NB4 (cell line): Measurements from ENCODE around the gene FRK.

ENCODE experiments used
- DNase-seq: peaks from one replicate; pipeline ENCODE4 v3.0.0; 2010; ENCODE audit warnings: low read depth
- H3K4me3 ChIP-seq: one replicate; pipeline ENCODE4 v1.5.1; 2011; ENCODE audit warnings: mild to moderate bottlenecking, low read depth, low read length, moderate library complexity
- MYC ChIP-seq: IDR thresholded peaks from 2 replicates; pipeline ENCODE4 v1.6.1; 2011; ENCODE audit warnings: low read depth, low read length
- POLR2A ChIP-seq: IDR thresholded peaks from 2 replicates; pipeline ENCODE4 v1.6.1; 2011; ENCODE audit warnings: mild to moderate bottlenecking; ENCODE audit not compliant: insufficient read length; ENCODE audit errors: extremely low read depth
- TF ChIP-seq, protein P1 (sequence below): IDR thresholded peaks from 2 replicates; pipeline ENCODE4 v1.6.1; 2011; ENCODE audit warnings: low read depth, low read length
- TF ChIP-seq, protein P2 (sequence below): IDR thresholded peaks from one replicate; pipeline ENCODE4 v1.5.1; 2012; ENCODE audit warnings: low read depth, low read length

FRK gene

DNA sequence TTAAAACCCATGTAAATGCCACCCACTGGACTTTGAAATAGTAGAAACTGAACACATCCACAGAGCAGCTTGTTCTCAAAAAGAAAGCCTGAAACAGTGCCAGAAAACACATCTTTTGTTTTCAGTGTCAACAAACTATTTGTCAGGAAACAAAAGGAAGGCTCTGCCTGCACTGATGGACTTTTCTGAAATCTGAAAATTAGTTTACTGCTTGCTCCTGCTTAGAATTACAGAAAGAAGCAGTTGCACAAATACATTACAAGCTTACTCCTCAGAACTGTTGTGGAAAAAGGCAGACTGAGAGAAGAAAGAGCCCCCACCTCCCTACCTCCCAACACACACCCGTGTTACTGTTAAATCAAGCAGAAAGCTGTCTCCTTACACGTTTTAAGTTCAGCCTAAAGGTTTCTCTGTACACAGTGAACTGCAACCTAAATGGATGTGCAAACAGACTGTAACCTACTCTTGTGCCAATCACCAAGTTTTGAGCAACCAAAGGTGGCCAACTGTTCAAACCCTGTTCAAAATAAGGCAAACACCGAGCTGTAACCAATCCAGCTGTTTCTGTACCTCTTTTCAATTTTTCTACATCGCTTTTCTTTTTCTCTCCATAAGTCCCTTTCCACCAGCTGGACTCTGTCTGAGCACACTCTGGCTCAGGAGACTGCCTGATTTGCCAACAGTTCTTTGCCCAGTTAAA lies 43.7 kb downstream of the FRK start:
- TF ChIP-seq MYC (no peak), POLR2A (no peak)
- TF ChIP-seq, protein P1, sequence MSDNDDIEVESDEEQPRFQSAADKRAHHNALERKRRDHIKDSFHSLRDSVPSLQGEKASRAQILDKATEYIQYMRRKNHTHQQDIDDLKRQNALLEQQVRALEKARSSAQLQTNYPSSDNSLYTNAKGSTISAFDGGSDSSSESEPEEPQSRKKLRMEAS: no peak
- TF ChIP-seq, protein P2, sequence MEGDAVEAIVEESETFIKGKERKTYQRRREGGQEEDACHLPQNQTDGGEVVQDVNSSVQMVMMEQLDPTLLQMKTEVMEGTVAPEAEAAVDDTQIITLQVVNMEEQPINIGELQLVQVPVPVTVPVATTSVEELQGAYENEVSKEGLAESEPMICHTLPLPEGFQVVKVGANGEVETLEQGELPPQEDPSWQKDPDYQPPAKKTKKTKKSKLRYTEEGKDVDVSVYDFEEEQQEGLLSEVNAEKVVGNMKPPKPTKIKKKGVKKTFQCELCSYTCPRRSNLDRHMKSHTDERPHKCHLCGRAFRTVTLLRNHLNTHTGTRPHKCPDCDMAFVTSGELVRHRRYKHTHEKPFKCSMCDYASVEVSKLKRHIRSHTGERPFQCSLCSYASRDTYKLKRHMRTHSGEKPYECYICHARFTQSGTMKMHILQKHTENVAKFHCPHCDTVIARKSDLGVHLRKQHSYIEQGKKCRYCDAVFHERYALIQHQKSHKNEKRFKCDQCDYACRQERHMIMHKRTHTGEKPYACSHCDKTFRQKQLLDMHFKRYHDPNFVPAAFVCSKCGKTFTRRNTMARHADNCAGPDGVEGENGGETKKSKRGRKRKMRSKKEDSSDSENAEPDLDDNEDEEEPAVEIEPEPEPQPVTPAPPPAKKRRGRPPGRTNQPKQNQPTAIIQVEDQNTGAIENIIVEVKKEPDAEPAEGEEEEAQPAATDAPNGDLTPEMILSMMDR: no peak
- H3K4me3 ChIP-seq: no peak overlapping the region
- no peak for DNase-seq

DNA sequence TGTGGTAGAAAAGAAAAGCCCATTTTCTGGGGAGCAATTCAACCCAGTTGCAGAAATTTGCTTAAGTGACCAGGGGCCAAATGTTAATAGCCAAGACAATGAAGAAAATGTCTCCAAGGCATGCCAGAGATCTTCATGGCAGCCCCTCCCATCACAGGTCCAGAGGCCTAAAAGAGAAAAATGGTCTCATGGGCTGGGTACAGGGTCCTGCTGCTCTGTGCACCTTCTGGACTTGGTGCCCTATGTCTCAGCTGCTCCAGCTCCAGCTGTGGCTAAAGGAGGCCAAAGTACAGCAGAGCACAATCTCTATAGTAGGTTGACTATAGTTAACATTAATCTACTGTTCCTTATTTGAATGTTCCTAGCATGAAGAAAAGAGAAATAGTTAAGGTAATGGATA lies 44.7 kb downstream of the FRK start:
- DNase-seq: no peak
- H3K4me3 ChIP-seq: no peak overlapping the region
- TF ChIP-seq, protein P1: no peak
- no peak for TF ChIP-seq POLR2A

DNA sequence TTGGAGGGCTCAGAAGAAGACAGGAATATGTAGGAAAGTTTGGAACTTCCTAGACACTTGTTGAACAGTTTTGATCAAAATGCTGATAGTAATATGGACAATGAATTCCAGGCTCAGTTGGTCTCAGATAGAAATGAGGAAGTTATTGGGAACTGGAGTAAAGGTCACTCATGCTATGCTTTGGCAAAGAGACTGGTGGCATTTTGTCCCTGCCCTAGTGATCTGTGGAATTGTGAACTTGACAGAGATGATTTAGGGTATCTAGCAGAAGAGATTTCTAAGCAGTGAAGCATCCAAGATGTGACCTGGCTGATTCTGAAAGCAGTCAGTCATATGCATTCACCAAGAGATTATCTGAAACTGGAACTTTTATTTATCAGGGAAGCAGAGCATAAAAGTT lies 45.1 kb downstream of the FRK start:
- no peak overlapping the region for H3K4me3 ChIP-seq
- no peak for TF ChIP-seq POLR2A
- TF ChIP-seq, protein P1: no peak
- no peak for TF ChIP-seq MYC
- TF ChIP-seq, protein P2: no peak
- DNase-seq: peak; percentile 8

DNA sequence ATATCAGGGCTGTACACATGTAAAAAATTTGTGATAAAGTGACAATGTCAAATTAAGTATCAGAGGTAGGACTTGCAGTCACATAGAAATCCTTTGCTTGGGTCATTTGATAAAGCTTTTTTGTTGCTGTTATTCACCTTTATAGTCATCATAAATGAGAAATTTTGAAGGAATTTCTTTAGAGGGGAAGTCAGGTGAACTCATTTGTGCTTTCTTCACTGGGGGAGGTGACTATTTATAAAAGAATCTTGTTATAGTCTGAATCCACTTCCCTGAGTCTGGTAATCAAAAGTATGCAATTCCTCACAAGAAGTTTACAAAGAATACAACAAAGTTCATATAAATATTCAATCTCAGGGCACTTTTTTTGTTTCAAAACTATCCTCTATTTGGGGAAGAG lies 47.7 kb downstream of the FRK start:
- no peak for TF ChIP-seq POLR2A
- TF ChIP-seq MYC: no peak
- TF ChIP-seq, protein P2: no peak
- TF ChIP-seq, protein P1: no peak
- no peak overlapping the region for H3K4me3 ChIP-seq
- DNase-seq: no peak

DNA sequence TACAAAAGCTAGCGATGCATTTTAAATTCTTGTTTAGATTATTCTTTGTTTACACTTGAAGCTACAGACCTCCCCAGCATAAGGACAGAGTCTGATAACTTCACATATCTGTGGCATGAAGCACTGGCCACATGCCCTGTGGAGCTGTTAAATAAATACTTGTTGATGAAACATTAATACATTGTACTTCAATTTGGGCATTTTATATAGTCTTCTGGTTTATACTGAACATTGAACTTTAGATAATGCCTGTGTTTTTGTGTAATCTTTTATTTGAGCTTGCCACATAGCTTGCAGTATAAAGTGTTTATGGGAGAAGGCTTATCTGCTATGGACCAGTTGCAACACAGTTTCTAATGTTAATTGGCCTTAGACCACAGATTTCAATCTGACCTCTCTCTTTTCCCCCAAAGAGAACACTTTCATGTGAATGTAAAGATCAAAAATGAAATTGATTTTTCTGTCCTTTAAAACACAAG lies 48.2 kb downstream of the FRK start:
- no peak for DNase-seq
- H3K4me3 ChIP-seq: no peak overlapping the region
- TF ChIP-seq, protein P2: no peak
- TF ChIP-seq MYC (no peak), POLR2A (no peak)
- TF ChIP-seq, protein P1: no peak

DNA sequence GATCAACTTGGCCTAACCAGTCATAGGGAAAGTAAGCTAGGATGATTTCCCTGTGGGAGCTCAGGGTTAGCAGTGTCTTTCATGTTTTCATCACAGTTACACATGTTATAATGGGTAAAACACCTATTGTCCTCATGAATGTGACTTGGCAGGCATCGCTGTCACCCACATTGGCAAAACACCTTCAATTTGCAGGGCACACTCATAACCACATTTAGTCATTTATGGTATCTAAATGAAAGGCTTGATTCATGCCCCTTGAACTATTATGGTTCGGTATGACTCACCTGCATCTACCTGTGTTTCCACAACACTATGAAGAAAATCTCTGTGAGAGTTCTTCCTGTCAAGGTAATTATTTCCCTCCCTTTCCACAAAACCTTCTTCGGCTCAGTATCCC lies 49.2 kb downstream of the FRK start:
- TF ChIP-seq POLR2A: no peak
- no peak for TF ChIP-seq MYC
- TF ChIP-seq, protein P1: no peak
- H3K4me3 ChIP-seq: no peak overlapping the region
- no peak for DNase-seq
